Measurements from ENCODE around the gene EDNRB.
"Not testable (repeated sequence)": the region's sequence is repeated elsewhere in the genome, so short reads cannot be mapped to it uniquely, and the experiment has no call there.

EDNRB gene

GRCh38 chr13:77918391-77919245, at the start of gene EDNRB:
EDNRB (minus strand) TSS chr13:77918831; CDS start chr13:77918573, 258 bp downstream.
- no peak for DNase-seq (ENCODE audit: low read depth in 2 of 2)

GRCh38 chr13:77966671-77967070, 48.0 kb upstream of the EDNRB start:
- no peak for DNase-seq (ENCODE audit: low read depth in 2 of 2)

- no peak for DNase-seq (ENCODE audit: low read depth in 2 of 2)
These were observed 34.1 kb upstream of the EDNRB start for GRCh38 chr13:77952737-77953136.

- no peak for DNase-seq (ENCODE audit: low read depth in 2 of 2)
These were observed 33.6 kb upstream of the EDNRB start for GRCh38 chr13:77952276-77952675.

GRCh38 chr13:77946522-77946921, 27.9 kb upstream of the EDNRB start:
- no peak for DNase-seq (ENCODE audit: low read depth in 2 of 2)

- not testable (repeated sequence) for DNase-seq (ENCODE audit: low read depth in 2 of 2)
These were observed 16.4 kb upstream of the EDNRB start for GRCh38 chr13:77935063-77935462.

GRCh38 chr13:77930430-77930829, 11.8 kb upstream of the EDNRB start:
- DNase-seq (ENCODE audit: low read depth in 2 of 2): no peak

- DNase-seq (ENCODE audit: low read depth in 2 of 2): no peak
These were observed 10.3 kb upstream of the EDNRB start for GRCh38 chr13:77928909-77929308.

- DNase-seq (ENCODE audit: low read depth in 2 of 2): no peak
These were observed 7.0 kb upstream of the EDNRB start for GRCh38 chr13:77925616-77926015.

GRCh38 chr13:77919921-77920294, 1.3 kb upstream of the EDNRB start:
- DNase-seq (ENCODE audit: low read depth in 2 of 2): no peak

- DNase-seq (ENCODE audit: low read depth in 2 of 2): no peak
These were observed 752 bp upstream of the EDNRB start for GRCh38 chr13:77919246-77919920.

GRCh38 chr13:77916488-77916887, 2.1 kb downstream of the EDNRB start:
- DNase-seq (ENCODE audit: low read depth in 2 of 2): no peak

- no peak for DNase-seq (ENCODE audit: low read depth in 2 of 2)
These were observed 2.9 kb downstream of the EDNRB start for GRCh38 chr13:77915686-77916085.

- DNase-seq (ENCODE audit: low read depth in 2 of 2): no peak
These were observed 5.6 kb downstream of the EDNRB start for GRCh38 chr13:77913003-77913402.

- no peak for DNase-seq (ENCODE audit: low read depth in 2 of 2)
These were observed 6.9 kb downstream of the EDNRB start for GRCh38 chr13:77911751-77912150.

- no peak for DNase-seq (ENCODE audit: low read depth in 2 of 2)
These were observed 8.8 kb downstream of the EDNRB start for GRCh38 chr13:77909827-77910226.

GRCh38 chr13:77908531-77908930, 10.1 kb downstream of the EDNRB start:
- no peak for DNase-seq (ENCODE audit: low read depth in 2 of 2)

- no peak for DNase-seq (ENCODE audit: low read depth in 2 of 2)
These were observed 10.8 kb downstream of the EDNRB start for GRCh38 chr13:77907666-77908341.

- DNase-seq (ENCODE audit: low read depth in 2 of 2): no peak
These were observed 14.6 kb downstream of the EDNRB start for GRCh38 chr13:77904031-77904430.

- DNase-seq (ENCODE audit: low read depth in 2 of 2): no peak
These were observed 15.2 kb downstream of the EDNRB start for GRCh38 chr13:77903435-77903834.

- no peak for DNase-seq (ENCODE audit: low read depth in 2 of 2)
These were observed 16.2 kb downstream of the EDNRB start for GRCh38 chr13:77902319-77902963.

GRCh38 chr13:77898097-77898496, 20.5 kb downstream of the EDNRB start:
- no peak for DNase-seq (ENCODE audit: low read depth in 2 of 2)
